ENCODE results near the gene ANO2.

ANO2 gene

GRCh38 chr12:5969974-5970690, 25.1 kb upstream of the ANO2 start:
- no peak overlapping the region for H3K27ac Mint-ChIP-seq

DNA sequence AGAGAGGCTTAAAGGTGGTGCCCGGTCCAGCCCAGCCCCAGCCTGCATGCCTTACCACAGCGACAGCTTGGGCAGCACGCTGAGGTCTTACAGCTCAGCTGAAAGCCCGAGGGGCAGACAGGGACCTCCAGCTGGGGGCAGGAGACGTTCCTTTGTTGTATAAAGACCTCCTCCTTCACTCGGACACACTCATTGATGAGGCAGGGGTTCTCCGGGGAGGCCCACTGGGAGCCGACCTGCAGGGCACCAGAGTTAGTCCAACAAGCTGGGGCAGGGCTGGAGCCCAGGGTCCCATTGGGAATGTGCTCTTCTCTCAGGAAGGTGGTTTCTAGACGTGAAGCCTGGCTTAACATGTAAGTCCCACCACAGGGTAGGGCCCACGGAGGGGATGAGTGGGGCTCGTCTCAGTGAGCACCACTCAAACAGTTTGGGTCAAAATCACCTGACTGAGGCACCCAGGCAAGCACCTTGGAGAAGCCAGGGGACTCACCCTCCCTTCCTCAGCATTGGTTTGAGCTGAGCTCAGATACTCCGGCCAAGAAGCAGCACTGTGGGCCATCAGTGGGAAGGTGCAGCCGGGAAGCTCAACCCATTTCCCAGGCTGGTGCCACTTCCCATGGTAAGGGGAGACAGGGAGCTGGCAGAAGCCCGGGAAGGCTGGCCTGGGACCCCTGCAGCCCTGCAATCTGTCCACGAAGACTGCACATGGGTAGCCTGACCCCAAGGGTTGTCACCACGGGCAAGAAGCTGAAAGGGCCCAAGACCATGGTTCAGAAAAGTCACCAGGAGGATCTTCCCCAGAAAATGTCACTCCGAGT, 24.3 kb upstream of the ANO2 start:
- H3K27me3 Mint-ChIP-seq (ENCODE audit: low read depth) = peaks cover 3% of the 10 kb centered on the region
- H3K27ac Mint-ChIP-seq = no peak overlapping the region
- no peak overlapping the region for H3K4me3 Mint-ChIP-seq
- no peaks in the 10 kb centered on the region for H3K9me3 Mint-ChIP-seq
- DNase-seq (ENCODE audit: low spot score) = no peak
- no peaks in the 10 kb centered on the region for H3K36me3 Mint-ChIP-seq (ENCODE audit: low read depth)
- H3K4me1 Mint-ChIP-seq (ENCODE audit: low read depth) = no peaks in the 10 kb centered on the region

More at GRCh38 chr12:5969974-5970690, 25.1 kb upstream of the ANO2 start:
- Mint-ChIP-seq H3K36me3 (ENCODE audit: low read depth) (no peaks in the 10 kb centered on the region), H3K4me1 (ENCODE audit: low read depth) (no peaks in the 10 kb centered on the region), H3K27me3 (ENCODE audit: low read depth) (peaks cover 2% of the 10 kb centered on the region), H3K9me3 (no peaks in the 10 kb centered on the region), H3K4me3 (no peak overlapping the region)
- no peak for DNase-seq (ENCODE audit: low spot score)

- Mint-ChIP-seq H3K9me3 (no peaks in the 10 kb centered on the region), H3K27me3 (ENCODE audit: low read depth) (peaks cover 3% of the 10 kb centered on the region), H3K4me1 (ENCODE audit: low read depth) (no peaks in the 10 kb centered on the region), H3K4me3 (no peak overlapping the region), H3K27ac (no peak overlapping the region), H3K36me3 (ENCODE audit: low read depth) (no peaks in the 10 kb centered on the region)
- DNase-seq (ENCODE audit: low spot score) = no peak
Measured at GRCh38 chr12:5967645-5968415, 22.8 kb upstream of the ANO2 start.

- no peaks in the 10 kb centered on the region for H3K36me3 Mint-ChIP-seq (ENCODE audit: low read depth)
Measured at GRCh38 chr12:5966486-5967095, 21.5 kb upstream of the ANO2 start.

GRCh38 chr12:5965950-5966383, 20.9 kb upstream of the ANO2 start:
- Mint-ChIP-seq H3K36me3 (ENCODE audit: low read depth) (no peaks in the 10 kb centered on the region), H3K27ac (no peak overlapping the region), H3K4me1 (ENCODE audit: low read depth) (no peaks in the 10 kb centered on the region), H3K4me3 (no peak overlapping the region), H3K27me3 (ENCODE audit: low read depth) (peaks cover 3% of the 10 kb centered on the region), H3K9me3 (no peaks in the 10 kb centered on the region)
- DNase-seq (ENCODE audit: low spot score) = peak; percentile 15

More at GRCh38 chr12:5966486-5967095, 21.5 kb upstream of the ANO2 start:
- no peak for DNase-seq (ENCODE audit: low spot score)
- Mint-ChIP-seq H3K9me3 (no peaks in the 10 kb centered on the region), H3K27me3 (ENCODE audit: low read depth) (peaks cover 3% of the 10 kb centered on the region), H3K4me1 (ENCODE audit: low read depth) (no peaks in the 10 kb centered on the region), H3K27ac (no peak overlapping the region), H3K4me3 (no peak overlapping the region)

- Mint-ChIP-seq H3K27me3 (ENCODE audit: low read depth) (peaks cover 6% of the 10 kb centered on the region), H3K27ac (no peak overlapping the region), H3K4me1 (ENCODE audit: low read depth) (no peaks in the 10 kb centered on the region), H3K36me3 (ENCODE audit: low read depth) (no peaks in the 10 kb centered on the region), H3K9me3 (no peaks in the 10 kb centered on the region), H3K4me3 (no peak overlapping the region)
- DNase-seq (ENCODE audit: low spot score) = no peak
Measured at GRCh38 chr12:5964913-5965900, 20.1 kb upstream of the ANO2 start.

DNA sequence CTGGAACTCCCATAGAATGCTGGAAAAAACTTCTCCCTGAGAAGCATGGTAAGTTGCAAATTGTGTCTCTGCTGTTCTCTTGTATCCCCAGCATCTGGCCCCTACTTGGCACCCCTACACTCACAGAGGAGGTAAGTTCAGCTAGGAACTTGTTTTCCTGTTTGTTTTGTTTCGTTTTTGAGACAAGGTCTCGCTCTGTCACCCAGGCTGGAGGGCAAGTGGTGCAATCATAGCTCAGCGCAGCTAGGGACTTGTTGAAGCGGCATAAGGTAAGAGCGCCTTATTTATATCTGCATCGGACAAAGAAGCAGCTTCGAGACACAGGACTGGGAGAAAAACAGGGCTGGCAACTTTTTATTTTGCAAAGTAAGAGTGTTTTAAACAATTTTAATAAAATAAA, 18.5 kb upstream of the ANO2 start:
- H3K9me3 Mint-ChIP-seq = no peaks in the 10 kb centered on the region
- no peak overlapping the region for H3K4me3 Mint-ChIP-seq
- no peaks in the 10 kb centered on the region for H3K4me1 Mint-ChIP-seq (ENCODE audit: low read depth)
- DNase-seq (ENCODE audit: low spot score) = no peak
- peaks cover 8% of the 10 kb centered on the region for H3K27me3 Mint-ChIP-seq (ENCODE audit: low read depth)
- H3K36me3 Mint-ChIP-seq (ENCODE audit: low read depth) = no peaks in the 10 kb centered on the region
- H3K27ac Mint-ChIP-seq = no peak overlapping the region

DNA sequence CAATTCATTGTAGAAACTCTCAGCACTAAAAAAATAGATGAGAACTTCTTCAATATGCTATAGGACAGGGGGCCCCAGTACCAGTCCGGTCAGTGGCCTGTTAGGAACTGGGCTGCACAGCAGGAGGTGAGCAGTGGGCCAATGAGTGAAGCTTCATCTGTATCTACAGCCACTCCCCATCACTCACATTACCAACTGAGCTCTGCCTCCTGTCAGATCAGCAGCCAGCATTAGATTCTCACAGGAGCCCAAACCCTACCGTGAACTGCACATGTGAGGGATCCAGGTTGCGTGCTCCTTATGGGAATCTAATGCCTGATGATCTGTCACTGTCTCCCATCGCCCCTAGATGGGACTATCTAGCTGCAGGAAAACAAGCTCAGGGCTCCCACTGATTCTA, 15.7 kb upstream of the ANO2 start:
- Mint-ChIP-seq H3K4me3 (no peak overlapping the region), H3K9me3 (no peaks in the 10 kb centered on the region), H3K27ac (no peak overlapping the region), H3K27me3 (ENCODE audit: low read depth) (peaks cover 17% of the 10 kb centered on the region), H3K4me1 (ENCODE audit: low read depth) (no peaks in the 10 kb centered on the region), H3K36me3 (ENCODE audit: low read depth) (no peaks in the 10 kb centered on the region)
- DNase-seq (ENCODE audit: low spot score) = no peak

DNA sequence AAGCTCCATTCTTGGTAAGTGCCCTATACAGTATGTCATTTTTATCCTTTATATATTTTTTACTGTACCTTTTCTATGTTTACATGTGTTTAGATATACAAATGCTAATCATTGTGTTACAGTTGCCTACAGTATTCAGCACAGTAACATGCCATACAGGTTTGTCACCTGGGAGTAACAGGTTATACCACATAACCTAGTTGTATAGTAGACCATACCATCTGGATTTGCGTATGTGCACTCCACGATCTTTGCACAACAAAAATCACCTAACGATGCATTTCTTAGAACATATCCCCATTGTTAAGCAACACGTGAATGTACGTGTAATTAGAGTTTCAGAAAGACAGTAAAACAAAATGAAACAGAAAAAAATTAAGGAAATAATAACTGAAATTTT, 11.9 kb upstream of the ANO2 start:
- Mint-ChIP-seq H3K27me3 (ENCODE audit: low read depth) (peaks cover 14% of the 10 kb centered on the region), H3K27ac (no peak overlapping the region), H3K4me3 (no peak overlapping the region), H3K4me1 (ENCODE audit: low read depth) (no peaks in the 10 kb centered on the region), H3K36me3 (ENCODE audit: low read depth) (no peaks in the 10 kb centered on the region), H3K9me3 (no peaks in the 10 kb centered on the region)
- no peak for DNase-seq (ENCODE audit: low spot score)

DNA sequence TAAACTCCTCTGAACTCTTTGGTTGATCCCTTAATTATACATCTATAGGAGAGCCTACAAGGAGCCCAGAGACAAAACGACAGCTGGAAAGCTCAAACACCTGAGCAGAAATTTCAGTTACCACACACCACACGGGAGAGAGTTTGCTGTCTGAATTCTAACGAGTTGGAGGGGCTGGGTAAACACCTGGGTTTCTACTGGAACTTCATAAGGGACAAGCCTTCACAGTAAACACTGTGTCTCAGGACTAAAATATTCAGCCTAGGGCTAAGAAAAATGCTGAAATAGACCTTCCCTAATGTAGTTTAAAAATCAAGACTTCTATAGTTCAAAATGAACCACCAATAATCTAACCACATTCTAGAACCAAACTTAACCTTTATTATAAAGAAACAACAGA, 9.6 kb upstream of the ANO2 start:
- no peak for DNase-seq (ENCODE audit: low spot score)
- H3K9me3 Mint-ChIP-seq = no peaks in the 10 kb centered on the region
- no peaks in the 10 kb centered on the region for H3K36me3 Mint-ChIP-seq (ENCODE audit: low read depth)
- no peaks in the 10 kb centered on the region for H3K4me1 Mint-ChIP-seq (ENCODE audit: low read depth)
- no peak overlapping the region for H3K4me3 Mint-ChIP-seq
- H3K27ac Mint-ChIP-seq = no peak overlapping the region
- H3K27me3 Mint-ChIP-seq (ENCODE audit: low read depth) = peaks cover 12% of the 10 kb centered on the region

GRCh38 chr12:5953835-5954586, 9.0 kb upstream of the ANO2 start:
- Mint-ChIP-seq H3K4me1 (ENCODE audit: low read depth) (no peaks in the 10 kb centered on the region), H3K4me3 (no peak overlapping the region), H3K27me3 (ENCODE audit: low read depth) (peaks cover 13% of the 10 kb centered on the region), H3K36me3 (ENCODE audit: low read depth) (no peaks in the 10 kb centered on the region), H3K9me3 (no peaks in the 10 kb centered on the region), H3K27ac (no peak overlapping the region)
- no peak for DNase-seq (ENCODE audit: low spot score)

DNA sequence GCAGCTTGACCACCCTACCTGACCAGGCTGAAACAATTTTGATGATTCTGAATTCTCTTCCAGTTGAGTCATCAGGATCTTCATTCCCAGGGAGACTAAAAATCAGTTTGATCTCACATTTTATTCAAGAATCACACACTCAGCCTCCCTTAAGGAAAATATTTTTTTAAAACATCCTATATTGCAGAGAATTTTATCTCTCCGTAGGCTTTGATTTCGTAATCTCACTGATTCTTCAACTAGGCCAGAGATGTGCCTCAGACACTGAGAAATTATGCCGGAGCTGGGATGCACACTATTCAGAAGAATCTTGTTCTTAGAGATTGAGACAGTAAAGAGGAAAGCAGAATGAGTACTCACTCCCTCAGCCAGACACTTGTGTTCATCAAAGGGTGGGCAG, 7.0 kb upstream of the ANO2 start:
- Mint-ChIP-seq H3K9me3 (no peaks in the 10 kb centered on the region), H3K27ac (no peak overlapping the region), H3K36me3 (ENCODE audit: low read depth) (no peaks in the 10 kb centered on the region), H3K4me1 (ENCODE audit: low read depth) (no peaks in the 10 kb centered on the region), H3K27me3 (ENCODE audit: low read depth) (peaks cover 8% of the 10 kb centered on the region), H3K4me3 (no peak overlapping the region)
- DNase-seq (ENCODE audit: low spot score) = no peak
